LNCaP clone FGC (cell line): ENCODE results near the gene YY1.
A peak's percentile ranks its signal among the peaks of the same experiment; 100 is the strongest.

Experiments used
- DNase-seq: peaks from one replicate; pipeline ENCODE4 v3.0.0-alpha.2; 2011; ENCODE audit warnings: low read depth
- H3K4me3 ChIP-seq: 2 replicates; pipeline ENCODE4 v1.5.1; 2011; ENCODE audit warnings: mild to moderate bottlenecking, low read depth, low read length, control low read depth
- CTCF ChIP-seq: IDR thresholded peaks from 2 replicates; pipeline ENCODE4 v1.5.1; 2012; ENCODE audit warnings: mild to moderate bottlenecking; ENCODE audit not compliant: control insufficient read depth, insufficient read depth; ENCODE audit errors: extremely low read depth

YY1 gene

GRCh38 chr14:100238419-100239210 lies at the start of gene YY1:
YY1 (plus strand) TSS chr14:100239144; CDS start chr14:100239245, 101 bp downstream.
- TF ChIP-seq CTCF, result no peak
- peak within 1 kb of the TSS; percentile 91 for H3K4me3 ChIP-seq
- peak; percentile 88 for DNase-seq

- DNase-seq, result no peak
- TF ChIP-seq CTCF, result no peak
- no peak overlapping the region for H3K4me3 ChIP-seq
These were observed 48.8 kb upstream of the YY1 start for GRCh38 chr14:100190126-100190525.

GRCh38 chr14:100191584-100192249 lies 47.2 kb upstream of the YY1 start:
- no peak overlapping the region for H3K4me3 ChIP-seq
- DNase-seq, result no peak
- TF ChIP-seq CTCF, result no peak

- no peak for DNase-seq
- peak overlapping the region; percentile 45 for H3K4me3 ChIP-seq
- TF ChIP-seq CTCF, result no peak
These were observed 46.7 kb upstream of the YY1 start for GRCh38 chr14:100192250-100192671.

GRCh38 chr14:100192672-100193416 lies 46.1 kb upstream of the YY1 start:
- DNase-seq, result peak; percentile 95
- peak; percentile 95 for TF ChIP-seq CTCF
- H3K4me3 ChIP-seq, result peak overlapping the region; percentile 45

- H3K4me3 ChIP-seq, result peak overlapping the region; percentile 37
- DNase-seq, result no peak
- TF ChIP-seq CTCF, result no peak
These were observed 45.3 kb upstream of the YY1 start for GRCh38 chr14:100193417-100194357.
